GM12875 (cell line): Measurements from ENCODE around the gene PLCXD1.

Source experiments
- H3K4me3 ChIP-seq: one replicate; pipeline ENCODE4 v1.5.1; 2011; ENCODE audit warnings: low read depth, low read length, control low read depth
- CTCF ChIP-seq: IDR thresholded peaks from 2 replicates; pipeline ENCODE4 v1.5.1; 2011; ENCODE audit warnings: low read depth, mild to moderate bottlenecking, control low read depth, inconsistent platforms, low read length, moderate library complexity, borderline replicate concordance; ENCODE audit not compliant: insufficient read depth

Gene PLCXD1

DNA sequence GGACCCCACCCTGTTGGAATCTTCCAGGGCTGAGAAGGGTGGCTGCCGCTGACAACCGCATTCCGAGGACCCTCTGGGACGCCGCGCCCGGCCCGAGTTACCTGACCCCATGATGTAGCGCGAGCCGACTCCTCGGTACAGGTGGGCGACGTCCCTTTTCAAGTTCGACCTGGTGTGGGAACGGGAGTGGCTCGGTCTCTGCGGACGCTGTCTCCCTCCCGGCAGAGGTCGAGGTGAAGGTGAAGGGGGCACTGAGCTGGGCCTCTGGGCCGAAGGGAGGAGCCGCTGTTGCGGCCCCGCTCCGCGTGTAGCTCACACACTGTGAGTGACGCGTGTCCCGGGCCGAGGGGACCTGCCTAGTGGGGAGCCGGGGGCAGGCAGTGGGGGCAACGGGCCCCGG is 32.9 kb downstream of the PLCXD1 start:
- no peak for TF ChIP-seq CTCF
- no peak overlapping the region for H3K4me3 ChIP-seq

DNA sequence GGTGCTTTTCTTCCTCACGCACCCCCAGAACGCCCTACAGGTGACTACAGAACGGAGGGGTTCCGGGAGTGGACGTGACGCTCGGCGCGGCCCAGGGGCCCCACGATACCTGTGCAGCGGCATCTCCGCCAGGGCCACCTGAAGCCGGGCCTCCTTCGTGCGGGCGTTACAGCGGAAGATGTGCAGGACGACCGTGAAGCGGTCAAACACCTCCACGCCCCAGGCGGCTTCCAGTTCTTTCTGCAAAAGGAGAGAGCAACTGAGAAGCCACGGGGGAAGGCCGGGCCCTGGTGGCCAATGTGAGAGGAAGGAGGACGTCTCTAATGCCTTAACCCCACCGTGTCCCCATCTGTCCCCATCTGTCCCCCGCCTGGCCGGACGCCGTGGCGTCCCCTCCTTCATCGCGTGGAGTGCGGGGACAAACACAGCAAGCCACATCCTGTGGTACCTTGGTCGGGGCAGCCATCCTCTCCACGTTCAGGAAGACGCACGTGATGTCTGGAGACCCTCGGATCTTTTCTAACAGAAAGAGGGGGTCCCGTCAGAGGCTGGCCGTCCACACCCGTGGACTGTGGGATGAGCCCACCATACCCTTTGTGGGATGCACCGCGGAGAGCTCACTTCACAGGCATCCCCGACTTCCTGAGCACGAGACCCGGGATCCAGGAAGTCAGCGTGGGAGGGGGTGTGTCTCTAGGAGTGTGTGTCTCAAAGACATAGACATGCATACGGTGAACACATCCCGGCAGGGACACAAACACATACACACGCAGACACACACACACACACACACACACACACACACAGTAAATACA is 33.8 kb downstream of the PLCXD1 start:
- no peak overlapping the region for H3K4me3 ChIP-seq
- no peak for TF ChIP-seq CTCF

DNA sequence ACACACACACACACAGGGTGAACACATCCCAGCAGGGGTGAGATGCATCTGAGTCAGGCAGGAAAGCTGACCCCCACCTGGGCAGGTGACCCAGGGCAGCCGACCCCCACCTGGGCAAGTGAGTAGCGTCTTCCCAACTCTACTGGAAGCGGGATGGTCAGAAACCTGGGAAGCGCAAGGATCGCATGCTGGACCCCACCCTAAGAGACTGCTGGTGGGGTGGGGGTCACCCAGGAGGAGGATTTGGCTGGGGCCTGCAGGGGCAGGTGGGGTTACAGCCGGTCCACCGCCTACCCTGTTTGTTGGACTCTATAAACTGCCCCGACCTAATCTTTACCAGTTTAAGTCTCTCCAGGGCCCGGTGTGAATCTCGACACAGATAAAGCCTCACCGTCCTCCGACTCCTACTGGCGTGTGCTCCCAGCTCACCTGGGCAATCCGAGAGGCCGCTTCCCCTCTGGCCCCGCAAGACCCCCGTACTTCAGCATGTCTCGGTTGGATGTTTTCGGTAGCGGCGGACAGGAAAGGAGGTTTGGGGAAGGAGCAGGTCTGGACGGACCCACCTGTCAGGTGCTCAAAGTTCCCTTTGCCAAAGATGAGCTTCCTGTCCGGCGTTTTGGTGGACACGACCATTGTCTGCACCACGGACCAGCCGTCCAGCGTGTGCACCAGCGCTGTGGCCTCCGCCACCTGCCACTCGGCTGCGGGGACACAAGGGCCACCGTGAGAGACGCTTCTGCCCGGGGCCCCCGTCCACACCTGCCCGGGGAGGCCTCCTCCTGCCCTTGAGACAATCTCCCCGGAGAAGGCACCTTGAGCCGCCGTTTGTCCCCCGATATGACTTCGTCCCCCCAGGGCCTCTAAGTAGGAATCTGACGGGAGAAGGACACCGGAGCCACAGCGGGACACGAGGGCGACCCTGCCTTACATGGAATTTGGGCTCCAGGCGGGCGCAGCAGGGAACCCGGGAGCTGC is 35.5 kb downstream of the PLCXD1 start:
- H3K4me3 ChIP-seq: no peak overlapping the region
- TF ChIP-seq CTCF: no peak

DNA sequence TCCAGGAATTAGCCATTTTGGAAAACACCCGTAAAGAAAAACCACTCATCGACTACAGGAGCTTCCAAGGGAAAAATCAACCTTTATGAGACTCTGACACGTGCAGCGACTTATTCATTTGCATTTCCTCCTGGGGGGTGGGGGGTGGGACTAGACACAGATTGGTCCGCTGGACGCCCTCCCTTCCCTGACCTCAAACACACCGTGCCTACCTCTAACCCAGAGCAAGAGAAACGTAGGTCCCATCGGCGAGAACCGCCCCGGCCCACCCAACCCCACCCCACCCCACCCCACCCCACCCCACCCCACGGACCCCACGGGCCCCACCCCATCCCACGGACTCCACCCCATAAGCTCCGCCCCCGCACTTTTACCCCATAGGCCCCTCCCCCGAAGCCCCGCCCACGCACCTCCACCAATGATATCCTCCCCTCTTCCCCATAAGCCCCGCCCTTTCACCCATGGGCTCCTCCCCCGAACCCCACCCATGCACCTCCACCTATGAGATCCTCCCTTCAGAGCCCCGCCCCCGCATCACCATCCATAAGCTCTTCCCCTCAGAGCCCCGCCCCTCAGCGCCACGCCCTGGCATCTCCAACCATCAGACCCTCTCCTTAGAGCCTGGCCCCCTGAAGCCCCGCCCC is 36.4 kb downstream of the PLCXD1 start:
- peak overlapping the region; percentile 36 for H3K4me3 ChIP-seq
- TF ChIP-seq CTCF: no peak

- peak overlapping the region; percentile 83 for H3K4me3 ChIP-seq
- no peak for TF ChIP-seq CTCF
Observed at GRCh38 chrX:318068-318738, 37.0 kb downstream of the PLCXD1 start.

- peak within 1 kb of the TSS; percentile 84 for H3K4me3 ChIP-seq
- TF ChIP-seq CTCF: peak; percentile 21; the same call in 1 of the 2 replicates
Observed at GRCh38 chrX:318739-319578, 37.8 kb downstream of the PLCXD1 start, which contains the start of gene GTPBP6. Gene GTPBP6, minus strand, starts transcription at chrX:318796. Its CDS starts 9 bp downstream, at chrX:318787.
